ENCODE data around the gene CDH23. TPM values are rescaled to one million over a fixed set of nuclear protein-coding genes. Genes with fewer than 3 reads are reported as not detected.

Gene CDH23
- total RNA-seq, 1 experiment from 2014 or later = 2.1 TPM

DNA sequence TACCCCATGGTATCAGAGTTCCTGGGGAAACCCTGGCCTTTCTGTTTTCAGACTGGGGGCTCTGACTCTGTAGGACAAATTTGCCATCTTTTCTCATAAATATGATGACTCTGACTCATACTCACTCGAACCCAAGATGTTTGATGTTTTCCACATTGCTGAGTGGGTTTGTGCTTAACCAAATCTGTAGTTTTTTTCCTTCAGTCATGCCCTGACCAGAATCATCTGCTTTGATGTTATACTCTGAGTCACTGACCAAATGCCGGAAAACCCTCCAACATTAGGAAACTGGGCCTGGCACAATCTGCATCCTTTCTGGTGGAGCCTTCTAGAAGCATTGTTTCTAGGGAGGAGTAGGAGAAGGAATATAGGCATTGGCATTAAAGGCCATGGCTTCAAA lies 204.1 kb downstream of the CDH23 start:
- H4K20me1 ChIP-seq (ENCODE audit: insufficient read depth, low read depth, low read length) = no peaks in the 10 kb centered on the region
- no peak overlapping the region for H3K4me3 ChIP-seq (ENCODE audit: low read length)
- no peak overlapping the region for H3K9ac ChIP-seq (ENCODE audit: low read length)
- no peak overlapping the region for H3K4me2 ChIP-seq (ENCODE audit: low read depth, low read length, poor library complexity, severe bottlenecking)
- H3K27me3 ChIP-seq (ENCODE audit: low read length) = no peaks in the 10 kb centered on the region
- no peaks in the 10 kb centered on the region for H3K79me2 ChIP-seq (ENCODE audit: low read length)
- no peak overlapping the region for H3K27ac ChIP-seq (ENCODE audit: low read length)
- H3K4me1 ChIP-seq (ENCODE audit: low read length) = peaks cover 7% of the 10 kb centered on the region
- H3K9me3 ChIP-seq (ENCODE audit: low read length) = no peaks in the 10 kb centered on the region
- DNase-seq = no peak
- H2AFZ ChIP-seq (ENCODE audit: low read length) = no peak overlapping the region
- H3K9me2 ChIP-seq (replicated peaks; ENCODE audit: insufficient read depth, low read length) = no peaks in the 10 kb centered on the region
- H3K36me3 ChIP-seq (ENCODE audit: insufficient read depth, low read length) = no peaks in the 10 kb centered on the region

GRCh38 chr10:71601273-71601672 lies 204.6 kb downstream of the CDH23 start:
- H3K36me3 ChIP-seq (ENCODE audit: insufficient read depth, low read length) = no peaks in the 10 kb centered on the region
- H3K79me2 ChIP-seq (ENCODE audit: low read length) = no peaks in the 10 kb centered on the region
- H3K4me3 ChIP-seq (ENCODE audit: low read length) = no peak overlapping the region
- H3K9me2 ChIP-seq (replicated peaks; ENCODE audit: insufficient read depth, low read length) = no peaks in the 10 kb centered on the region
- H3K9ac ChIP-seq (ENCODE audit: low read length) = no peak overlapping the region
- H3K4me1 ChIP-seq (ENCODE audit: low read length) = peaks cover 7% of the 10 kb centered on the region
- no peaks in the 10 kb centered on the region for H3K9me3 ChIP-seq (ENCODE audit: low read length)
- no peak for DNase-seq
- H3K27ac ChIP-seq (ENCODE audit: low read length) = no peak overlapping the region
- no peaks in the 10 kb centered on the region for H4K20me1 ChIP-seq (ENCODE audit: insufficient read depth, low read depth, low read length)
- H2AFZ ChIP-seq (ENCODE audit: low read length) = no peak overlapping the region
- no peak overlapping the region for H3K4me2 ChIP-seq (ENCODE audit: low read depth, low read length, poor library complexity, severe bottlenecking)
- no peaks in the 10 kb centered on the region for H3K27me3 ChIP-seq (ENCODE audit: low read length)

GRCh38 chr10:71603150-71603549 lies 206.4 kb downstream of the CDH23 start:
- no peak for DNase-seq
- H3K4me2 ChIP-seq (ENCODE audit: low read depth, low read length, poor library complexity, severe bottlenecking) = no peak overlapping the region

GRCh38 chr10:71603754-71604153 lies 207.0 kb downstream of the CDH23 start:
- Histone ChIP-seq H3K4me1 (ENCODE audit: low read length) (no peaks in the 10 kb centered on the region), H3K27ac (ENCODE audit: low read length) (no peak overlapping the region), H3K9me3 (ENCODE audit: low read length) (no peaks in the 10 kb centered on the region), H2AFZ (ENCODE audit: low read length) (no peak overlapping the region), H3K4me3 (ENCODE audit: low read length) (no peak overlapping the region), H4K20me1 (ENCODE audit: insufficient read depth, low read depth, low read length) (no peaks in the 10 kb centered on the region), H3K79me2 (ENCODE audit: low read length) (no peaks in the 10 kb centered on the region), H3K9me2 (replicated peaks; ENCODE audit: insufficient read depth, low read length) (no peaks in the 10 kb centered on the region), H3K9ac (ENCODE audit: low read length) (no peak overlapping the region), H3K27me3 (ENCODE audit: low read length) (no peaks in the 10 kb centered on the region), H3K36me3 (ENCODE audit: insufficient read depth, low read length) (no peaks in the 10 kb centered on the region), H3K4me2 (ENCODE audit: low read depth, low read length, poor library complexity, severe bottlenecking) (no peak overlapping the region)
- DNase-seq = no peak

More at GRCh38 chr10:71603150-71603549, 206.4 kb downstream of the CDH23 start:
- no peaks in the 10 kb centered on the region for H3K27me3 ChIP-seq (ENCODE audit: low read length)
- H4K20me1 ChIP-seq (ENCODE audit: insufficient read depth, low read depth, low read length) = no peaks in the 10 kb centered on the region
- H3K4me3 ChIP-seq (ENCODE audit: low read length) = no peak overlapping the region
- H2AFZ ChIP-seq (ENCODE audit: low read length) = no peak overlapping the region
- H3K9ac ChIP-seq (ENCODE audit: low read length) = no peak overlapping the region
- no peak overlapping the region for H3K27ac ChIP-seq (ENCODE audit: low read length)
- H3K9me2 ChIP-seq (replicated peaks; ENCODE audit: insufficient read depth, low read length) = no peaks in the 10 kb centered on the region
- no peaks in the 10 kb centered on the region for H3K9me3 ChIP-seq (ENCODE audit: low read length)
- peaks cover 4% of the 10 kb centered on the region for H3K4me1 ChIP-seq (ENCODE audit: low read length)
- H3K79me2 ChIP-seq (ENCODE audit: low read length) = no peaks in the 10 kb centered on the region
- no peaks in the 10 kb centered on the region for H3K36me3 ChIP-seq (ENCODE audit: insufficient read depth, low read length)

- no peaks in the 10 kb centered on the region for H3K36me3 ChIP-seq (ENCODE audit: insufficient read depth, low read length)
- no peak overlapping the region for H3K9ac ChIP-seq (ENCODE audit: low read length)
- no peaks in the 10 kb centered on the region for H3K4me1 ChIP-seq (ENCODE audit: low read length)
- no peaks in the 10 kb centered on the region for H3K9me2 ChIP-seq (replicated peaks; ENCODE audit: insufficient read depth, low read length)
- no peaks in the 10 kb centered on the region for H4K20me1 ChIP-seq (ENCODE audit: insufficient read depth, low read depth, low read length)
- H3K4me2 ChIP-seq (ENCODE audit: low read depth, low read length, poor library complexity, severe bottlenecking) = no peak overlapping the region
- no peak overlapping the region for H2AFZ ChIP-seq (ENCODE audit: low read length)
- H3K9me3 ChIP-seq (ENCODE audit: low read length) = no peaks in the 10 kb centered on the region
- no peak overlapping the region for H3K4me3 ChIP-seq (ENCODE audit: low read length)
- no peak for DNase-seq
- no peak overlapping the region for H3K27ac ChIP-seq (ENCODE audit: low read length)
- no peaks in the 10 kb centered on the region for H3K27me3 ChIP-seq (ENCODE audit: low read length)
- H3K79me2 ChIP-seq (ENCODE audit: low read length) = no peaks in the 10 kb centered on the region
Observed at GRCh38 chr10:71604324-71605018, 207.8 kb downstream of the CDH23 start.

- H3K9me2 ChIP-seq (replicated peaks; ENCODE audit: insufficient read depth, low read length) = no peaks in the 10 kb centered on the region
- DNase-seq = no peak
- no peak overlapping the region for H3K4me2 ChIP-seq (ENCODE audit: low read depth, low read length, poor library complexity, severe bottlenecking)
Observed at GRCh38 chr10:71605263-71605962, 208.7 kb downstream of the CDH23 start.

DNA sequence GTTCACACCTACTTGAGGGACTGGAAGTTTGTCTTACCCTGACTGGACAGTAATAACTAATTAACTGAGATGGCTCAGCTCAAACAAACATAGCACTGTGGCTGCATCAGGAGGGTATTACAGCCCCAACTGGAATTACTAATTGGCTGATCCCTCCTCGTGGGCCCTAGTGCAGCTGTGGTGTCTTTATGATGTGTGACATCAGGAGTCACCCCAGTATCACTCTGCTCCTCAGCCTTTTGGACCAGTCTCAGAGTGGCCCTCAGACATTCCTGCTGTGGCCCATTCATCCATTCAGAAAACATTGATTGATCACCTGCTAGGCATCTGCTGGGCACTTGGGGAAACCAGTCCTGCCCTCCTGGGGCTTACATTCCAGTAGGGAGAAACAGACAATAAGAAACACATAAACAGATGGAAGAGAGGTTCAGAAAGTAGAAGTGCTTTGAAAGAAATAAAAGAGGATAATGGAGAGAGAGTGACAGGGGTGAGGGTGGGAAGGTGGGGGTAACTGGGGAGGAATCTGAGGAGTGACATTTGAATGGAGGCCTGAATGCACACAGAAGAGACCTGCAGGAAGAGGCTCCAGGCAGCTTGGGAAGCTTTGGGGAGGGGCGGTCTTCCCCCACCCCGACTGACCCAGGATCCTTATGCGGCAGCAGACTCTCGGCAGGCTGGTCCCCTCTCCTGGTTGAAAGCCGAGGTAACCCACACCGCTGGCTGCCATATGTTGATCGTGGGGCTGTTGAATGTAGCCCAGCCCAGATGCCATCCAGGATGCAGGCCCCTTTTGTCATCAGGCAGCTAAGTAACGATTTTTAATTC lies 209.7 kb downstream of the CDH23 start:
- Histone ChIP-seq H2AFZ (ENCODE audit: low read length) (no peak overlapping the region), H3K79me2 (ENCODE audit: low read length) (no peaks in the 10 kb centered on the region), H3K27me3 (ENCODE audit: low read length) (no peaks in the 10 kb centered on the region), H3K36me3 (ENCODE audit: insufficient read depth, low read length) (no peaks in the 10 kb centered on the region), H3K9me3 (ENCODE audit: low read length) (no peaks in the 10 kb centered on the region), H4K20me1 (ENCODE audit: insufficient read depth, low read depth, low read length) (no peaks in the 10 kb centered on the region), H3K9ac (ENCODE audit: low read length) (no peak overlapping the region), H3K4me3 (ENCODE audit: low read length) (no peak overlapping the region), H3K4me2 (ENCODE audit: low read depth, low read length, poor library complexity, severe bottlenecking) (no peak overlapping the region), H3K4me1 (ENCODE audit: low read length) (peaks cover 3% of the 10 kb centered on the region; the same call in 1 of the 2 replicates), H3K9me2 (replicated peaks; ENCODE audit: insufficient read depth, low read length) (no peaks in the 10 kb centered on the region), H3K27ac (ENCODE audit: low read length) (no peak overlapping the region)
- no peak for DNase-seq

More at GRCh38 chr10:71605263-71605962, 208.7 kb downstream of the CDH23 start:
- H4K20me1 ChIP-seq (ENCODE audit: insufficient read depth, low read depth, low read length) = no peaks in the 10 kb centered on the region
- H3K79me2 ChIP-seq (ENCODE audit: low read length) = no peaks in the 10 kb centered on the region
- no peaks in the 10 kb centered on the region for H3K9me3 ChIP-seq (ENCODE audit: low read length)
- H3K36me3 ChIP-seq (ENCODE audit: insufficient read depth, low read length) = no peaks in the 10 kb centered on the region
- no peak overlapping the region for H3K9ac ChIP-seq (ENCODE audit: low read length)
- H3K4me3 ChIP-seq (ENCODE audit: low read length) = no peak overlapping the region
- H3K4me1 ChIP-seq (ENCODE audit: low read length) = peaks cover 3% of the 10 kb centered on the region; the same call in 1 of the 2 replicates
- H3K27ac ChIP-seq (ENCODE audit: low read length) = no peak overlapping the region
- H3K27me3 ChIP-seq (ENCODE audit: low read length) = no peaks in the 10 kb centered on the region
- H2AFZ ChIP-seq (ENCODE audit: low read length) = no peak overlapping the region

DNA sequence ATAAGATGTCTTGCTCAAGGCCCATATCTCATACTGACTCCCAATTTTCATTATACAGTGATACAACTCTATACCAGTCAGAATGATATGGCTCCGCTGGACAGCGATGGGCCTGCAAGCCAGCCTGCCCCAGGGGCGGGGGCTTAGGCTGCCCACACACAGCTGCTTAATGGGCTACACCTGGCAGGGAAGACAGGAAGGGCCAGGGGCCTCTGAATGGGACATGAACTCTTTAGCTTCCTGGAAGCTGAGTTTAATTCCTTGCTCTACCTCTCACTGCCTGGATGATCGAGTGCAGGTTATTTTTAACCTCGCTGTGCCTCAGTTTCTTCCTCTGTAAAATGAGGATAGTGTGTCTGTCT lies 210.3 kb downstream of the CDH23 start:
- H4K20me1 ChIP-seq (ENCODE audit: insufficient read depth, low read depth, low read length) = no peaks in the 10 kb centered on the region
- no peak overlapping the region for H3K9ac ChIP-seq (ENCODE audit: low read length)
- H3K4me1 ChIP-seq (ENCODE audit: low read length) = peaks cover 3% of the 10 kb centered on the region; the same call in 1 of the 2 replicates
- H3K79me2 ChIP-seq (ENCODE audit: low read length) = no peaks in the 10 kb centered on the region
- no peak for DNase-seq
- no peak overlapping the region for H2AFZ ChIP-seq (ENCODE audit: low read length)
- H3K4me2 ChIP-seq (ENCODE audit: low read depth, low read length, poor library complexity, severe bottlenecking) = no peak overlapping the region
- H3K4me3 ChIP-seq (ENCODE audit: low read length) = no peak overlapping the region
- H3K9me3 ChIP-seq (ENCODE audit: low read length) = no peaks in the 10 kb centered on the region
- H3K9me2 ChIP-seq (replicated peaks; ENCODE audit: insufficient read depth, low read length) = no peaks in the 10 kb centered on the region
- H3K27me3 ChIP-seq (ENCODE audit: low read length) = no peaks in the 10 kb centered on the region
- no peaks in the 10 kb centered on the region for H3K36me3 ChIP-seq (ENCODE audit: insufficient read depth, low read length)
- no peak overlapping the region for H3K27ac ChIP-seq (ENCODE audit: low read length)

All from Karpas-422 (cell line).